HepG2 (cell line): ENCODE data around the gene VMO1. TPM values are rescaled to one million over a fixed set of nuclear protein-coding genes. Genes with fewer than 3 reads are reported as not detected.

ENCODE experiments used
- ASH2L ChIP-seq: fragments of 300-600, 200-600 bp; sonication (generic); IDR thresholded peaks from 2 replicates; pipeline ENCODE4 v1.7.0; 2017; ENCODE audit warnings: low read depth, mild to moderate bottlenecking, moderate library complexity, mixed read lengths, low read length; ENCODE audit not compliant: insufficient read length
- DNMT1 ChIP-seq: sonication (generic); formaldehyde crosslinking; IDR thresholded peaks from 2 replicates; pipeline ENCODE4 v1.5.1; 2020; ENCODE audit warnings: mild to moderate bottlenecking, missing genetic modification reagents
- MYNN ChIP-seq: sonication (generic); formaldehyde crosslinking; IDR thresholded peaks from 2 replicates; pipeline ENCODE4 v1.4.0; 2020; ENCODE audit warnings: mild to moderate bottlenecking, low read depth, missing genetic modification reagents
- SALL1 ChIP-seq: sonication (generic); formaldehyde crosslinking; IDR thresholded peaks from 2 replicates; pipeline ENCODE4 v1.8.0; 2022; ENCODE audit warnings: mild to moderate bottlenecking, missing genetic modification reagents
- SCMH1 ChIP-seq: sonication (generic); formaldehyde crosslinking; IDR thresholded peaks from 2 replicates; pipeline ENCODE4 v1.9.0; 2021; ENCODE audit warnings: missing genetic modification reagents, mild to moderate bottlenecking, borderline replicate concordance
- SMARCC2 ChIP-seq: fragments of 450-650 bp; IDR thresholded peaks from 2 replicates; pipeline ENCODE4 v1.6.1; 2017; ENCODE audit warnings: antibody characterized with exemption, mild to moderate bottlenecking
- SSRP1 ChIP-seq: IDR thresholded peaks from 2 replicates; pipeline ENCODE4 v1.6.1; 2016; ENCODE audit warnings: control low read depth
- YEATS2 ChIP-seq: sonication (generic); formaldehyde crosslinking; IDR thresholded peaks from 2 replicates; pipeline ENCODE4 v1.4.0; 2020; ENCODE audit warnings: missing genetic modification reagents, borderline replicate concordance
- ZBTB10 ChIP-seq: sonication (generic); formaldehyde crosslinking; IDR thresholded peaks from 2 replicates; pipeline ENCODE4 v1.4.0; 2020; ENCODE audit warnings: missing genetic modification reagents, borderline replicate concordance
- ZBTB8A ChIP-seq: sonication (generic); formaldehyde crosslinking; IDR thresholded peaks from 2 replicates; pipeline ENCODE4 v1.4.0; 2020; ENCODE audit warnings: mild to moderate bottlenecking, low read depth, missing genetic modification reagents, borderline replicate concordance
- ZNF10 ChIP-seq: sonication (generic); formaldehyde crosslinking; IDR thresholded peaks from 2 replicates; pipeline ENCODE4 v1.4.0; 2020; ENCODE audit warnings: mild to moderate bottlenecking, low read depth, missing genetic modification reagents, borderline replicate concordance
- ZNF558 ChIP-seq: sonication (generic); formaldehyde crosslinking; IDR thresholded peaks from 2 replicates; pipeline ENCODE4 v1.9.0; 2022; ENCODE audit warnings: mild to moderate bottlenecking, missing genetic modification reagents, borderline replicate concordance
- ZNF615 ChIP-seq: sonication (generic); formaldehyde crosslinking; IDR thresholded peaks from 2 replicates; pipeline ENCODE4 v1.5.0; 2020; ENCODE audit warnings: mild to moderate bottlenecking, missing genetic modification reagents, borderline replicate concordance
- ZNF724P ChIP-seq: sonication (generic); formaldehyde crosslinking; IDR thresholded peaks from 2 replicates; pipeline ENCODE4 v1.8.0; 2022; ENCODE audit warnings: missing genetic modification reagents, borderline replicate concordance
- ZSCAN25 ChIP-seq: sonication (generic); formaldehyde crosslinking; IDR thresholded peaks from 2 replicates; pipeline ENCODE4 v1.8.0; 2022; ENCODE audit warnings: mild to moderate bottlenecking, missing genetic modification reagents
- polyA plus RNA-seq, 8 experiments: library from polyadenylated mRNA; depleted of rRNA in 3 of 8; stranded (reverse) in 7 of 8; unstranded in 1 of 8; fragments of >200 nt; fragmentation: Illumina TruSeq in 4 of 8; extraction: Trizol in 4 of 8; gene quantifications; 2 replicates each; pipeline versions ENCODE4 v1.2.1 to v1.2.3, GENCODE V29; 2011 to 2016; ENCODE audit warnings: low read depth in 4 of 8, missing spikeins in 1 of 8, mixed read lengths in 1 of 8; ENCODE audit not compliant: insufficient read depth in 1 of 8
- total RNA-seq, 5 experiments: library from RNA; depleted of rRNA; stranded (reverse); fragments of >200 nt; fragmentation: Illumina TruSeq; extraction: Trizol; gene quantifications; 2 replicates each; pipeline ENCODE4 v1.2.3, GENCODE V29; 2016; ENCODE audit warnings: low read depth in 1 of 5
- TF ChIP-seq, protein P1 (sequence below): sonication (generic); formaldehyde crosslinking; IDR thresholded peaks from 2 replicates; pipeline ENCODE4 v1.4.0; 2020; ENCODE audit warnings: mild to moderate bottlenecking, missing genetic modification reagents
- TF ChIP-seq, protein P2 (sequence below): sonication (generic); formaldehyde crosslinking; IDR thresholded peaks from 2 replicates; pipeline ENCODE4 v1.4.0; 2020; ENCODE audit warnings: missing genetic modification reagents, borderline replicate concordance
- TF ChIP-seq, protein P3 (sequence below): sonication (generic); formaldehyde crosslinking; IDR thresholded peaks from 2 replicates; pipeline ENCODE4 v1.8.1; 2023; ENCODE audit warnings: missing genetic modification reagents, mild to moderate bottlenecking, borderline replicate concordance
- TF ChIP-seq, protein P4 (sequence below): sonication (generic); formaldehyde crosslinking; IDR thresholded peaks from 2 replicates; pipeline ENCODE4 v1.5.1; 2020; ENCODE audit warnings: missing genetic modification reagents, mild to moderate bottlenecking, borderline replicate concordance

Gene VMO1
- total and polyA plus RNA-seq, 2 of the 13 experiments (the other 11 are each of a cell fraction or from before 2014, with no cell fraction given), result not detected

DNA sequence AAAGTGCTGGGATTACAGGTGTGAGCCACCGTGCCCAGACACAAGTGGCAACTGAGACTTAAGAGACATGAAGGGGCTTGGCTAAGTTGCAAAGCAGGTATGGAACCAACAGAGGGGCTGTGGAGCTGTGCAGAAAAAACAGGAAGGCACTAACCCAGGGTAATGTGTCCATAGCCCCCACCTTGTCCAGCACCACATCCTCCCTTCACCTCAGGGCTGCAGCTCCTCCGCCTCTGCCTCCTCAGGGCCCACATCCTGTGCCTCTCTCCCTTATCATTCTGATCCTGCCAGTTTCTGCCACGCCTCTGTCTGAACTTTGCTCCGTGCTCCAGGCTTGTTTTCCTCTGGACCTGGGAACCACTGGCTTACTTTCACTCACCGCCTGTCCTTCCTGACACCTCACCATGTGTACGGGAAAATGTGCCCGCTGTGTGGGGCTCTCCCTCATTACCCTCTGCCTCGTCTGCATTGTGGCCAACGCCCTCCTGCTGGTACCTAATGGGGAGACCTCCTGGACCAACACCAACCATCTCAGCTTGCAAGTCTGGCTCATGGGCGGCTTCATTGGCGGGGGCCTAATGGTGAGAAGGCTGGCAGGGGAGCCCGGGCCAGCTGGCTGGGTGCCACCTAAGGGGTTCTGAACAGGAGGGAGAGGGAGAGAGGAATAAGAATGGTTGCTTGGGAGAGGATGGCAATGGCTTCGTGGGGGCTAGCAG is 14.5 kb downstream of the VMO1 start, which contains the start of gene TM4SF5 (continued):
- TF ChIP-seq, protein P1, sequence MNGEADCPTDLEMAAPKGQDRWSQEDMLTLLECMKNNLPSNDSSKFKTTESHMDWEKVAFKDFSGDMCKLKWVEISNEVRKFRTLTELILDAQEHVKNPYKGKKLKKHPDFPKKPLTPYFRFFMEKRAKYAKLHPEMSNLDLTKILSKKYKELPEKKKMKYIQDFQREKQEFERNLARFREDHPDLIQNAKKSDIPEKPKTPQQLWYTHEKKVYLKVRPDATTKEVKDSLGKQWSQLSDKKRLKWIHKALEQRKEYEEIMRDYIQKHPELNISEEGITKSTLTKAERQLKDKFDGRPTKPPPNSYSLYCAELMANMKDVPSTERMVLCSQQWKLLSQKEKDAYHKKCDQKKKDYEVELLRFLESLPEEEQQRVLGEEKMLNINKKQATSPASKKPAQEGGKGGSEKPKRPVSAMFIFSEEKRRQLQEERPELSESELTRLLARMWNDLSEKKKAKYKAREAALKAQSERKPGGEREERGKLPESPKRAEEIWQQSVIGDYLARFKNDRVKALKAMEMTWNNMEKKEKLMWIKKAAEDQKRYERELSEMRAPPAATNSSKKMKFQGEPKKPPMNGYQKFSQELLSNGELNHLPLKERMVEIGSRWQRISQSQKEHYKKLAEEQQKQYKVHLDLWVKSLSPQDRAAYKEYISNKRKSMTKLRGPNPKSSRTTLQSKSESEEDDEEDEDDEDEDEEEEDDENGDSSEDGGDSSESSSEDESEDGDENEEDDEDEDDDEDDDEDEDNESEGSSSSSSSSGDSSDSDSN (CRISPR knock-in tag), result peak; percentile 62
- TF ChIP-seq ZSCAN25 (CRISPR knock-in tag), result no peak; the same call in 1 of the 2 replicates
- TF ChIP-seq YEATS2 (CRISPR knock-in tag), result peak; percentile 31; the same call in 1 of the 2 replicates
- TF ChIP-seq, protein P2, sequence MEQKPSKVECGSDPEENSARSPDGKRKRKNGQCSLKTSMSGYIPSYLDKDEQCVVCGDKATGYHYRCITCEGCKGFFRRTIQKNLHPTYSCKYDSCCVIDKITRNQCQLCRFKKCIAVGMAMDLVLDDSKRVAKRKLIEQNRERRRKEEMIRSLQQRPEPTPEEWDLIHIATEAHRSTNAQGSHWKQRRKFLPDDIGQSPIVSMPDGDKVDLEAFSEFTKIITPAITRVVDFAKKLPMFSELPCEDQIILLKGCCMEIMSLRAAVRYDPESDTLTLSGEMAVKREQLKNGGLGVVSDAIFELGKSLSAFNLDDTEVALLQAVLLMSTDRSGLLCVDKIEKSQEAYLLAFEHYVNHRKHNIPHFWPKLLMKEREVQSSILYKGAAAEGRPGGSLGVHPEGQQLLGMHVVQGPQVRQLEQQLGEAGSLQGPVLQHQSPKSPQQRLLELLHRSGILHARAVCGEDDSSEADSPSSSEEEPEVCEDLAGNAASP (CRISPR knock-in tag), result peak; percentile 55; the same call in 1 of the 2 replicates
- no peak for TF ChIP-seq SCMH1
- TF ChIP-seq ASH2L, result no peak
- no peak; the same call in 1 of the 2 replicates for TF ChIP-seq ZNF615 (CRISPR knock-in tag)
- TF ChIP-seq SMARCC2, result no peak
- TF ChIP-seq SALL1 (CRISPR knock-in tag), result peak; percentile 92
- TF ChIP-seq, protein P3, sequence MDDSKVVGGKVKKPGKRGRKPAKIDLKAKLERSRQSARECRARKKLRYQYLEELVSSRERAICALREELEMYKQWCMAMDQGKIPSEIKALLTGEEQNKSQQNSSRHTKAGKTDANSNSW (CRISPR knock-in tag), result no peak
- TF ChIP-seq ZNF558 (CRISPR knock-in tag), result peak; percentile 72; the same call in 1 of the 2 replicates
- TF ChIP-seq MYNN (CRISPR knock-in tag), result no peak
- TF ChIP-seq, protein P4, sequence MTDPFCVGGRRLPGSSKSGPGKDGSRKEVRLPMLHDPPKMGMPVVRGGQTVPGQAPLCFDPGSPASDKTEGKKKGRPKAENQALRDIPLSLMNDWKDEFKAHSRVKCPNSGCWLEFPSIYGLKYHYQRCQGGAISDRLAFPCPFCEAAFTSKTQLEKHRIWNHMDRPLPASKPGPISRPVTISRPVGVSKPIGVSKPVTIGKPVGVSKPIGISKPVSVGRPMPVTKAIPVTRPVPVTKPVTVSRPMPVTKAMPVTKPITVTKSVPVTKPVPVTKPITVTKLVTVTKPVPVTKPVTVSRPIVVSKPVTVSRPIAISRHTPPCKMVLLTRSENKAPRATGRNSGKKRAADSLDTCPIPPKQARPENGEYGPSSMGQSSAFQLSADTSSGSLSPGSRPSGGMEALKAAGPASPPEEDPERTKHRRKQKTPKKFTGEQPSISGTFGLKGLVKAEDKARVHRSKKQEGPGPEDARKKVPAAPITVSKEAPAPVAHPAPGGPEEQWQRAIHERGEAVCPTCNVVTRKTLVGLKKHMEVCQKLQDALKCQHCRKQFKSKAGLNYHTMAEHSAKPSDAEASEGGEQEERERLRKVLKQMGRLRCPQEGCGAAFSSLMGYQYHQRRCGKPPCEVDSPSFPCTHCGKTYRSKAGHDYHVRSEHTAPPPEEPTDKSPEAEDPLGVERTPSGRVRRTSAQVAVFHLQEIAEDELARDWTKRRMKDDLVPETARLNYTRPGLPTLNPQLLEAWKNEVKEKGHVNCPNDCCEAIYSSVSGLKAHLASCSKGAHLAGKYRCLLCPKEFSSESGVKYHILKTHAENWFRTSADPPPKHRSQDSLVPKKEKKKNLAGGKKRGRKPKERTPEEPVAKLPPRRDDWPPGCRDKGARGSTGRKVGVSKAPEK (CRISPR knock-in tag), result no peak
- no peak for TF ChIP-seq ZNF724P
- no peak for TF ChIP-seq ZNF10 (CRISPR knock-in tag)
- TF ChIP-seq DNMT1 (CRISPR knock-in tag), result no peak
- peak; percentile 75; the same call in 1 of the 2 replicates for TF ChIP-seq ZBTB10 (CRISPR knock-in tag)
- no peak for TF ChIP-seq ZBTB8A (CRISPR knock-in tag)
- TF ChIP-seq SSRP1, result peak; percentile 31; the same call in 1 of the 2 replicates
